Measurements from ENCODE around the gene ISM2. TPM values are rescaled to one million over a fixed set of nuclear protein-coding genes. Genes with fewer than 3 reads are reported as not detected.
A peak's percentile ranks its signal among the peaks of the same experiment; 100 is the strongest.

The ISM2 gene
- total and polyA plus RNA-seq, 2 of the 8 experiments (the other 6 are each of a cell fraction or from before 2014, with no cell fraction given): 0.52 to 0.79 TPM

DNA sequence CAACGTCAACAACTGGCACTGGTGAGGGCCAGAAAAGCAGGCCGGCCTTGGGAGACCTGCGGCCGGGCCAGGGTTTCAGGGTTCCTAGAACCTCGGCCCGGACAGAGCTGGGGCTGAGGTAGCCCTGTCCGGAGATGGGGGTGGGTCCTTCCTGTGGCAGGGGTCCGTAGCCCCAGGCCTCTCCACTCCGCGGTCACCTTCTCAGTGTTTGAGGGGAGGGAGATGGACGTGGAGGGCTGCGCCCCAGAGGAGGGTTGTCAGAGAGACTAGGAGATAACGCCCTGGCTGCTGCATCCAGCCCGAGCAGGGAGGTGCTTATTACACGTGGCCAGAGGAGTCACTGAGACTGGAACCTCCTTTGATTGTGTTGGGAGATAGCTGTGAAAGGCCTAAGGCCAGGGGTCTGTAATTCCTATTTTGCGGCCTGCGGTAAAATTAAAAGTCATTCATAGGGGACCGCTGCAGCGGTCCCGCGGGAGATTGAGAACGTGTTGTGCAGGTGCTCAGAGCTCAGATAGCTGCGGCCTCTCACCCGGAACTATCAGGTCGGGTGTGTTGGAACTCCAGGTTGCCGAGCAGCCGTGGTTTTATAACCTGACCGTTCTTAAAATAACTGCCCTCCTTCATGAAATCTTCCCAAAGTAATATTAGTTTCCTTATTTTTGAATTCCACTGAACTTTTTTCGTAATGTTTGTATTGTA, 40.2 kb downstream of the ISM2 start:
- H2BK15ac ChIP-seq (ENCODE audit: low read length): no peak overlapping the region
- H3K27ac ChIP-seq (ENCODE audit: low read depth, low read length): peak overlapping the region; percentile 97
- 2% methylated on average over 27 of the region's 29 CpGs; no CpG with 5 or more reads in 1 of the 2 experiments for WGBS, 2 experiments (ENCODE audit: extremely low coverage in 1 of 2, insufficient coverage in 1 of 2, insufficient read length in 1 of 2, insufficient replicate concordance in 2 of 2, low coverage in 1 of 2, low lambda C conversion rate in 2 of 2, missing lambda C conversion rate in 1 of 2)
- no peaks in the 10 kb centered on the region; the same call in 1 of the 2 replicates for H3K79me1 ChIP-seq (ENCODE audit: low read depth, low read length)
- H3K36me3 ChIP-seq (ENCODE audit: control insufficient read depth in 2 of 4, insufficient read depth in 4 of 4, low read length in 3 of 4): peaks cover 20 to 40% (median 30%) of the 10 kb centered on the region in 4 experiments
- H4K91ac ChIP-seq (replicated peaks; ENCODE audit: insufficient read length, low read length): no peak overlapping the region
- H3K4ac ChIP-seq (replicated peaks; ENCODE audit: insufficient read length, low read depth, low read length): peak overlapping the region; percentile 4
- H4K5ac ChIP-seq (ENCODE audit: insufficient read length, low read depth, low read length): peak overlapping the region; percentile 81
- H3K4me2 ChIP-seq (ENCODE audit: insufficient read depth in 1 of 2, low read depth in 2 of 2, low read length in 2 of 2): peak overlapping the region; percentile 72 to 87
- H3K9ac ChIP-seq (replicated peaks in 1 of 4; ENCODE audit: extremely low read depth in 1 of 4, low read depth in 3 of 4, low read length in 3 of 4): peak overlapping the region; percentile 51 to 94 (median 88)
- no peak overlapping the region for H2AK5ac ChIP-seq (ENCODE audit: low read depth, low read length)
- no peak overlapping the region for H3K18ac ChIP-seq (ENCODE audit: extremely low read depth, low read length)
- peak overlapping the region; percentile 43; the same call in 1 of the 2 replicates for H2AFZ ChIP-seq (ENCODE audit: low read length)
- H3K79me2 ChIP-seq (ENCODE audit: control insufficient read depth in 1 of 2, insufficient read depth in 2 of 2, low read length in 2 of 2): peaks cover 10 to 35% of the 10 kb centered on the region in 2 experiments
- FAIRE-seq (no peak), DNase-seq (ENCODE audit: low read depth in 1 of 2, low spot score in 2 of 2) (no peak)
- peak overlapping the region; percentile 90 to 98 (median 92) for H3K4me3 ChIP-seq (ENCODE audit: extremely low read depth in 1 of 4, insufficient read depth in 2 of 4, low read depth in 3 of 4, low read length in 4 of 4)
- ChIA-PET CTCF (ENCODE audit: partially characterized antibody) (interaction anchor here (0.5 to 4.9 kb wide), 32 partner anchors 10 to 378 kb away, joined by 3 to 54 read pairs (median 6); partner anchors contain the start of genes ISM2, SAMD15 and TMED8), POLR2A (ENCODE audit: partially characterized antibody) (interaction anchor here (0.6 to 2.3 kb wide), 13 partner anchors 11 to 142 kb away, joined by 3 to 7 read pairs (median 3); partner anchors contain the start of genes GSTZ1 and POMT2)
- H2BK12ac ChIP-seq (ENCODE audit: low read depth, low read length): no peak overlapping the region
- H3K23me2 ChIP-seq (ENCODE audit: low read depth, low read length): 0 out of 2 replicates have a peak, but pooled peaks cover 3% of the 10 kb centered on the region
- no peak overlapping the region for H3K23ac ChIP-seq (ENCODE audit: insufficient read length)
- peaks cover 0 to 3% (median 1%) of the 10 kb centered on the region in 4 experiments; a peak in 3 of 7 replicates for H3K4me1 ChIP-seq (replicated peaks in 1 of 4; ENCODE audit: control insufficient read depth in 3 of 4, insufficient read depth in 4 of 4, low read length in 3 of 4)
- no peaks in the 10 kb centered on the region for H3K9me3 ChIP-seq (ENCODE audit: insufficient read depth in 2 of 2, low read depth in 1 of 2, low read length in 1 of 2)
- no peaks in the 10 kb centered on the region for H3K27me3 ChIP-seq (replicated peaks in 1 of 4; ENCODE audit: control insufficient read depth in 3 of 4, extremely low read depth in 1 of 4, insufficient read depth in 3 of 4, low read length in 3 of 4)
- H3K14ac ChIP-seq (ENCODE audit: insufficient read length): no peak overlapping the region
- peak overlapping the region; percentile 99 for H2BK5ac ChIP-seq (ENCODE audit: low read depth, low read length)
- H3K56ac ChIP-seq (replicated peaks; ENCODE audit: insufficient read length, low read depth, low read length): peak overlapping the region; percentile 70
- no peak overlapping the region for H2BK120ac ChIP-seq (replicated peaks; ENCODE audit: low read depth, low read length)
- H4K20me1 ChIP-seq (replicated peaks in 1 of 2; ENCODE audit: control insufficient read depth in 1 of 2, insufficient read depth in 2 of 2, low read length in 2 of 2): peaks cover 7 to 9% of the 10 kb centered on the region in 2 experiments
- peak overlapping the region; percentile 84; the same call in 1 of the 2 replicates for H4K8ac ChIP-seq (ENCODE audit: extremely low read depth, insufficient read depth, low read length)
- H2BK20ac ChIP-seq (ENCODE audit: low read length): no peak overlapping the region
- TF ChIP-seq SIRT6 (IDR thresholded peaks at IDR 0.05; ENCODE audit: low read length) (no peak), EP300 (IDR thresholded peaks at IDR 0.05; ENCODE audit: borderline replicate concordance in 1 of 2, low read depth in 2 of 2, low read length in 2 of 2) (no peak), TEAD4 (IDR thresholded peaks at IDR 0.05; ENCODE audit: low read depth, low read length) (no peak), RBBP5 (IDR thresholded peaks at IDR 0.05; ENCODE audit: borderline replicate concordance, low read depth, low read length) (peak; percentile 6; the same call in 1 of the 2 replicates), ZNF274 (IDR thresholded peaks at IDR 0.05; ENCODE audit: borderline replicate concordance, extremely low read depth, low read length) (no peak), RXRA (IDR thresholded peaks at IDR 0.05; ENCODE audit: insufficient read depth, low read depth, low read length) (no peak), NRF1 (IDR thresholded peaks at IDR 0.05; ENCODE audit: low read depth, low read length) (no peak), KDM4A (IDR thresholded peaks at IDR 0.05; ENCODE audit: low read depth, low read length, severe bottlenecking) (peak; percentile 26), EGR1 (IDR thresholded peaks at IDR 0.05; ENCODE audit: borderline replicate concordance, low read depth, low read length) (no peak), SIN3A (conservative IDR thresholded peaks at IDR 0.05 in 1 of 2, IDR thresholded peaks at IDR 0.05 in 1 of 2; ENCODE audit: low read depth in 1 of 2, low read length in 2 of 2) (peak; percentile 26 to 71; a peak in 2 of 4 replicates), SAP30 (IDR thresholded peaks at IDR 0.05; ENCODE audit: insufficient read depth, insufficient replicate concordance, low read length) (peak; percentile 92)

All from H1 (cell line).